Type B pancreatic cell (in vitro differentiated cells): ENCODE results near the gene DPP10. TPM values are rescaled to one million over a fixed set of nuclear protein-coding genes. Genes with fewer than 3 reads are reported as not detected.

ENCODE experiments used
- DNase-seq: peaks from one replicate; pipeline ENCODE4 v3.0.0; 2021; ENCODE audit warnings: mixed read lengths; ENCODE audit not compliant: unreplicated experiment; ENCODE audit errors: extremely low spot score
- H3K27ac Mint-ChIP-seq: 2 replicates; pipeline ENCODE4 v1.8.0; 2021; ENCODE audit warnings: mild to moderate bottlenecking, mixed read lengths
- H3K27me3 Mint-ChIP-seq: 2 replicates; pipeline ENCODE4 v1.8.0; 2021; ENCODE audit warnings: mixed read lengths
- H3K36me3 Mint-ChIP-seq: 2 replicates; pipeline ENCODE4 v1.8.0; 2021; ENCODE audit warnings: mixed read lengths
- H3K4me1 Mint-ChIP-seq: one replicate; pipeline ENCODE4 v1.8.0; 2021; ENCODE audit warnings: mixed read lengths; ENCODE audit not compliant: unreplicated experiment
- H3K4me3 Mint-ChIP-seq: 2 replicates; pipeline ENCODE4 v1.8.0; 2021; ENCODE audit warnings: mild to moderate bottlenecking, mixed read lengths
- H3K9me3 Mint-ChIP-seq: 2 replicates; pipeline ENCODE4 v1.8.0; 2021; ENCODE audit warnings: mixed read lengths
- total RNA-seq: library from RNA; stranded (reverse); gene quantifications from 2 replicates; pipeline ENCODE4 v1.2.1, GENCODE V29; 2021; ENCODE audit warnings: low replicate concordance
- TF ChIP-seq, protein P1 (sequence below): fragments of 200-600 bp; sonication (generic); conservative IDR thresholded peaks from 2 replicates; pipeline ENCODE4 v1.5.0; 2021; ENCODE audit warnings: antibody characterized with exemption, mild to moderate bottlenecking

The DPP10 gene
- total RNA-seq, 1 donor from 2014 or later, result 8.8 TPM

DNA sequence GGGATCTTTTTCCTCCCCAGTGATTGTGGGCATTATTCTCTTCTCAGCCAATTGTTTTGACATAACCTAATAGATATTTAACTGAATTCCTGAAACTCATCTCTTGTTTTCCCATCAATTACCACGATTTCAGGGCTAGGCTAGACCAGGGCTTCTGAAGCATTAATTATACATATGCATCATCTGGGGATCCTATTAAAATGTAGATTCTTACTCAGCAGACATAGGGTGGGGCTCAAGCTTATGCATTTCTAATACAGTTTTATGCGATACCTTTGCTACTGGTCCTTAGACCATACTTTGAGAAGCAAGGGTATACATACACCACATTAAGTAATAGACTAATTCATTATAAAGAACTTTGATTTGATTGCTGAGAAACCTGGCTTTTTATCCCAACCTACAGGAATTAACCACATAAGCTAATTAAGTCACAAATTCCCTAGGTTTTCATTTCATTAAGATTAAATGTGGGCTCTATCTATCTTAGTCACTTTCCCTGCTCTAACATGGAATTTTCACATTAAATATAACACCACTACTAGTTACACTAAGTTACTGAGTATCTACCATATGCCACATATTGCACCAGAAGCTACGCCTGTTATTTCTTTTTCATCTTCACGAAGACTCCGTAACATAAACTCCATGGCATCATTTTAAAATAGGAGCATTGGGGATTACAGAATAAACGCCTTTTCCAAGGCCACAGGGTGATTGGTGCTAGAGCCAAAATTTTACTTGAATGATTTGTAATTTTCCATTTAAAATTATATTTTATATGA lies 417.5 kb downstream of the DPP10 start:
- Mint-ChIP-seq H3K4me1 (no peaks in the 10 kb centered on the region), H3K9me3 (no peaks in the 10 kb centered on the region), H3K27me3 (no peaks in the 10 kb centered on the region), H3K36me3 (no peaks in the 10 kb centered on the region), H3K27ac (no peak overlapping the region), H3K4me3 (no peak overlapping the region)
- DNase-seq, result no peak
- TF ChIP-seq, protein P1, sequence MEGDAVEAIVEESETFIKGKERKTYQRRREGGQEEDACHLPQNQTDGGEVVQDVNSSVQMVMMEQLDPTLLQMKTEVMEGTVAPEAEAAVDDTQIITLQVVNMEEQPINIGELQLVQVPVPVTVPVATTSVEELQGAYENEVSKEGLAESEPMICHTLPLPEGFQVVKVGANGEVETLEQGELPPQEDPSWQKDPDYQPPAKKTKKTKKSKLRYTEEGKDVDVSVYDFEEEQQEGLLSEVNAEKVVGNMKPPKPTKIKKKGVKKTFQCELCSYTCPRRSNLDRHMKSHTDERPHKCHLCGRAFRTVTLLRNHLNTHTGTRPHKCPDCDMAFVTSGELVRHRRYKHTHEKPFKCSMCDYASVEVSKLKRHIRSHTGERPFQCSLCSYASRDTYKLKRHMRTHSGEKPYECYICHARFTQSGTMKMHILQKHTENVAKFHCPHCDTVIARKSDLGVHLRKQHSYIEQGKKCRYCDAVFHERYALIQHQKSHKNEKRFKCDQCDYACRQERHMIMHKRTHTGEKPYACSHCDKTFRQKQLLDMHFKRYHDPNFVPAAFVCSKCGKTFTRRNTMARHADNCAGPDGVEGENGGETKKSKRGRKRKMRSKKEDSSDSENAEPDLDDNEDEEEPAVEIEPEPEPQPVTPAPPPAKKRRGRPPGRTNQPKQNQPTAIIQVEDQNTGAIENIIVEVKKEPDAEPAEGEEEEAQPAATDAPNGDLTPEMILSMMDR, result no peak

DNA sequence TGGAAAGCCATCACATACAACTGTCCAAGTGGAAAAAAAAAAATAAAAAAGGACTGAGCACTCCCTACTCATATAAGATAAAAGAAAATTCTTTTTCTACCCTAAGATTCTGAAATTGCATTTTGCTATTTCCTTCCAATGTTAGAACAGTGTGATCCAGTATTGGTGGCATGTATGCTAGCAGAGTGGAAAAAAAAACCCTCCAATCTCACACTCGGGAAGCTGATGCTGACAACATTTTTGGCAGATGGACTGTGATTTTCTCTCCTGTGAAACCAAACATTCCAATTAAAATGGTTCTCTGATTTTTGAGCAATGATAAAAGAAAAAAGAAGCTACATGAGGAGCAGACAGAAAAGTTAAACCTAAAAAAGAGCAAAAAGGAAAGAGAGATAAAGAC lies 419.8 kb downstream of the DPP10 start:
- no peaks in the 10 kb centered on the region for H3K27me3 Mint-ChIP-seq
- DNase-seq, result no peak
- H3K36me3 Mint-ChIP-seq, result no peaks in the 10 kb centered on the region
- H3K9me3 Mint-ChIP-seq, result no peaks in the 10 kb centered on the region
- TF ChIP-seq, protein P1, result no peak
- H3K4me3 Mint-ChIP-seq, result no peak overlapping the region
- no peak overlapping the region for H3K27ac Mint-ChIP-seq
- no peaks in the 10 kb centered on the region for H3K4me1 Mint-ChIP-seq

DNA sequence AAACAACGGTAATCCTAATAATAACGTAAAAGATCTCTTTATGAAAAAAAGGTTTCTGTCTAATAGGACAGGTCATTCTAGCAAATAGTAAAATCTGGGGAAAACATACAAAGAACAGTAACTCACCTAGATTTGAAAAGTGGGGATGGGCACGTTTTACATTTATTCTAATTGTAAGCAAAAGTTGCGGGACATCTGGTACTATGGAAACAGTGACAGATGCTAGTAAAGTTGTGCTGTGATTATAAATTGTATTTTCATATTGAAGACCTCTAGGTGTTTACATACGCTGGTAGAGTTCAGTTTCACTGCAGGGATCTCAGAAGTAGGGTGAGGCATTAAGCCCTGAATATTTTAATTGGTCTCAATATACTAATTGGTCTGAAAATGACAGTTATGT lies 422.5 kb downstream of the DPP10 start:
- Mint-ChIP-seq H3K4me3 (no peak overlapping the region), H3K27me3 (no peaks in the 10 kb centered on the region), H3K9me3 (no peaks in the 10 kb centered on the region), H3K4me1 (no peaks in the 10 kb centered on the region), H3K36me3 (no peaks in the 10 kb centered on the region), H3K27ac (no peak overlapping the region)
- no peak for DNase-seq
- TF ChIP-seq, protein P1, result no peak

DNA sequence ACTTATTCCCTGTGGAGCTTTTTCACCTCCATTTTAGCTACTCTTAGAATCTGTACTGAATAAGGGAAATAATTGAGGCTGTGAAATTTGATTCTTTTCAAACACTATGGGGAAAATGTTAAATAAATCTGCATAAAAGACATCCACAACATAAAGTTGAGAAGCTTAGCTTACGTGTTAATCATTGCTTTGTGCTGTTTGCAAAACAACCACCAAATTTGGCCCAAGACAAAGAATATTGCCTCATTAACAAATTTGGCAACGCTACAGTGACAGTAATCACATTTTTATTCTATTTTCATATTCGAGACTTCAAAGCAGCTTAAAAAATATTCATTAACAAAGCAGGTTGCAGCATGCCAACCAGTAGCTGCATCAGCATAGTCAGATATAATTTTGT lies 437.6 kb downstream of the DPP10 start:
- H3K9me3 Mint-ChIP-seq, result no peaks in the 10 kb centered on the region
- TF ChIP-seq, protein P1, result no peak
- H3K27ac Mint-ChIP-seq, result no peak overlapping the region
- no peak for DNase-seq
- H3K4me1 Mint-ChIP-seq, result no peaks in the 10 kb centered on the region
- H3K27me3 Mint-ChIP-seq, result peaks cover 4% of the 10 kb centered on the region
- no peak overlapping the region for H3K4me3 Mint-ChIP-seq
- H3K36me3 Mint-ChIP-seq, result no peaks in the 10 kb centered on the region

DNA sequence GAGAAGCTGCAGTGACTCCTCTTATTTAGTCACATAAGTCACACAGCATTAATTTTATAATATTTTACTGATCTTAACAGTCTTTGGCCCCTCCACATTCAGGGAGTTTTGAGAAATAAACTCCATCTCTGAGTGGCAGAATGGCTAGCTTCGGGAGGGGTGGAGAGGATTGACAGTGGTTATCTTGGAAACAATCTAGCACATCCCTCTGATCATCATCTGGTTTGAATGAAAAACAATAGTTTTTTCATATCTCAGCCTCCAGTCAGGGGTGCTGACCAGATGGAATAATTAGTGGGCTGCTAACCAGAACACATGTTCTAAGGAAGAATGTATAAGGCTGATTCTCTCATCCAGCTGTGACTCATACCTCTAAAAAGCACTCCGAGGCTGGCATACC lies 477.5 kb downstream of the DPP10 start:
- Mint-ChIP-seq H3K9me3 (peaks cover 4% of the 10 kb centered on the region), H3K27ac (no peak overlapping the region), H3K4me1 (no peaks in the 10 kb centered on the region), H3K36me3 (no peaks in the 10 kb centered on the region), H3K27me3 (peaks cover 4% of the 10 kb centered on the region), H3K4me3 (no peak overlapping the region)
- TF ChIP-seq, protein P1, result no peak
- DNase-seq, result no peak
